PC-3 (cell line): ENCODE data around the gene GIPC2. TPM values are rescaled to one million over a fixed set of nuclear protein-coding genes. Genes with fewer than 3 reads are reported as not detected.

Experiments
- ATAC-seq: fragments of 200-7000 bp; cut with Tn5 transposase; 2 replicates; pipeline ENCODE4 v1.9.1; 2020; ENCODE audit warnings: mild to moderate bottlenecking, moderate library complexity
- BruUV-seq: library from RNA; stranded (reverse); fragments of 400-500 nt; replicated peaks from 2 replicates; lab custom pipeline; 2021; lab: Mats Ljungman, UMichigan
- CTCF ChIA-PET: fragments of 300-600 bp; sonication (Branson Sonifier 250); formaldehyde crosslinking; loops from one replicate; lab custom pipeline; 2022; ENCODE audit warnings: antibody characterized with exemption; lab: Charles Lee
- POLR2A ChIA-PET: fragments of 300-600 bp; sonication (Branson Sonifier 250); formaldehyde crosslinking; loops from one replicate; lab custom pipeline; 2022; ENCODE audit warnings: antibody characterized with exemption; ENCODE audit not compliant: unreplicated experiment; lab: Charles Lee
- DNase-seq: peaks from one replicate; pipeline ENCODE4 v3.0.0-alpha.2; 2015
- H2AFZ ChIP-seq: fragments of 300-600 bp; sonication (generic); 2 replicates; pipeline ENCODE4 v1.6.0; 2016; ENCODE audit warnings: antibody characterized with exemption, low read length
- H3F3A ChIP-seq: fragments of 300-600 bp; sonication (generic); one replicate; pipeline ENCODE4 v1.6.0; 2017; ENCODE audit warnings: antibody characterized with exemption, low read length, control low read depth, mild to moderate bottlenecking; ENCODE audit not compliant: unreplicated experiment
- H3K27ac ChIP-seq: fragments of 300-600 bp; sonication (generic); 2 replicates; pipeline ENCODE4 v1.5.1; 2016; ENCODE audit warnings: mild to moderate bottlenecking, low read length
- H3K27me3 ChIP-seq: fragments of 300-600 bp; sonication (generic); 2 replicates; pipeline ENCODE4 v1.6.1; 2016; ENCODE audit warnings: low read length, mixed read lengths
- H3K36me3 ChIP-seq: fragments of 300-600 bp; sonication (generic); 2 replicates; pipeline ENCODE4 v1.6.1; 2016; ENCODE audit warnings: low read depth, mixed run types, low read length, mixed read lengths
- H3K4me1 ChIP-seq: fragments of 300-600 bp; sonication (generic); 2 replicates; pipeline ENCODE4 v1.5.1; 2016; ENCODE audit warnings: low read length; ENCODE audit not compliant: insufficient read depth
- H3K4me2 ChIP-seq: fragments of 300-600 bp; sonication (generic); 2 replicates; pipeline ENCODE4 v1.6.0; 2016; ENCODE audit warnings: low read length
- H3K4me3 ChIP-seq: fragments of 300-600 bp; sonication (generic); 2 replicates; pipeline ENCODE4 v1.5.1; 2016; ENCODE audit warnings: mild to moderate bottlenecking, low read length, mixed read lengths
- H3K79me2 ChIP-seq: fragments of 300-600 bp; sonication (generic); 2 replicates; pipeline ENCODE4 v1.6.1; 2017; ENCODE audit warnings: low read length, mixed read lengths
- H3K9ac ChIP-seq: fragments of 300-600 bp; sonication (generic); 2 replicates; pipeline ENCODE4 v1.6.0; 2016; ENCODE audit warnings: mild to moderate bottlenecking, low read length
- H3K9me2 ChIP-seq: fragments of 300-600 bp; sonication (generic); replicated peaks from 2 replicates; pipeline ENCODE4 v1.6.1; 2016; ENCODE audit warnings: mixed run types, low read length, mixed read lengths
- H3K9me3 ChIP-seq: fragments of 300-600 bp; sonication (generic); 2 replicates; pipeline ENCODE4 v1.6.1; 2016; ENCODE audit warnings: low read length, mixed read lengths
- H4K20me1 ChIP-seq: fragments of 300-600 bp; sonication (generic); 2 replicates; pipeline ENCODE4 v1.6.1; 2016; ENCODE audit warnings: low read length, mixed read lengths
- EZH2 ChIP-seq: fragments of 300-600 bp; sonication (generic); IDR thresholded peaks from one replicate; pipeline ENCODE4 v1.6.1; 2017; ENCODE audit warnings: antibody characterized with exemption, mild to moderate bottlenecking, low read length; ENCODE audit not compliant: unreplicated experiment
- EZH2phosphoT487 ChIP-seq: fragments of 300-600 bp; sonication (generic); IDR thresholded peaks from 2 replicates; pipeline ENCODE4 v1.6.1; 2018; ENCODE audit warnings: mild to moderate bottlenecking, antibody characterized with exemption, low read length, borderline replicate concordance
- intact Hi-C: fragments of 100-400 bp; cut with micrococcal nuclease; formaldehyde crosslinking; loops from 2 replicates; pipeline ENCODE4 v1.9.0; 2023
- total RNA-seq: library from RNA; depleted of rRNA; stranded (reverse); fragments of >200 nt; gene quantifications from 2 replicates; pipeline ENCODE4 v1.2.3, GENCODE V29; 2014
- TF ChIP-seq, protein P1 (sequence below): fragments of 300-600 bp; sonication (generic); conservative IDR thresholded peaks from 2 replicates; pipeline ENCODE4 v1.5.1; 2017; ENCODE audit warnings: antibody characterized with exemption, low read depth, mild to moderate bottlenecking, low read length

GIPC2 gene
- total RNA-seq, 1 experiment from 2014 or later = not detected

DNA sequence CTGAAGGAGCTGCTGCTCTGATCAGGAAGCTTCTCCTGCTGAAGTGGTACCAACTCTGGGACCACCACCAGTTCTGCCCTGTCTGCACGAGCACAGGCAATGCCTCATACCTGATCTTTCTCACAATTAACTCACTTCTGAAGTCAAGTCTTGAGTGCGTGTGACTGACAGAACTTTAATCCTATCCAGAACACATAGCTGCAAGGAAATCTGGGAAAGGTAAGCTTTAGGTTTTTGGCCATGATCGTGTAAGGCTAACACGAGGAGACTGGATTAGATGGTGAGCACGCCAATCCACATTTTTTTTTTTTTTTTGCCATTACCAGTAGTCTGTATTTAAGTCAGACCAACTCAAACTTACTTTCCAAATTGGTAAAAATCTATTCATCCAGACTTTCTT, 101.3 kb downstream of the GIPC2 start:
- DNase-seq (no peak), ATAC-seq (no peak)
- BruUV-seq = no TSS peak
- Histone ChIP-seq H3K79me2 (no peaks in the 10 kb centered on the region), H2AFZ (no peak overlapping the region), H3K9me2 (no peaks in the 10 kb centered on the region), H3K4me3 (no peak overlapping the region), H3K9me3 (no peaks in the 10 kb centered on the region), H3K9ac (no peak overlapping the region), H4K20me1 (no peaks in the 10 kb centered on the region), H3K4me2 (no peak overlapping the region), H3K27ac (no peak overlapping the region), H3F3A (no peaks in the 10 kb centered on the region), H3K36me3 (no peaks in the 10 kb centered on the region), H3K27me3 (no peaks in the 10 kb centered on the region), H3K4me1 (peaks cover 35% of the 10 kb centered on the region)
- POLR2A ChIA-PET = no interaction called here
- CTCF ChIA-PET = no interaction called here
- intact Hi-C loops = no loop called here
- TF ChIP-seq EZH2 (no peak), EZH2phosphoT487 (no peak)
- TF ChIP-seq, protein P1, sequence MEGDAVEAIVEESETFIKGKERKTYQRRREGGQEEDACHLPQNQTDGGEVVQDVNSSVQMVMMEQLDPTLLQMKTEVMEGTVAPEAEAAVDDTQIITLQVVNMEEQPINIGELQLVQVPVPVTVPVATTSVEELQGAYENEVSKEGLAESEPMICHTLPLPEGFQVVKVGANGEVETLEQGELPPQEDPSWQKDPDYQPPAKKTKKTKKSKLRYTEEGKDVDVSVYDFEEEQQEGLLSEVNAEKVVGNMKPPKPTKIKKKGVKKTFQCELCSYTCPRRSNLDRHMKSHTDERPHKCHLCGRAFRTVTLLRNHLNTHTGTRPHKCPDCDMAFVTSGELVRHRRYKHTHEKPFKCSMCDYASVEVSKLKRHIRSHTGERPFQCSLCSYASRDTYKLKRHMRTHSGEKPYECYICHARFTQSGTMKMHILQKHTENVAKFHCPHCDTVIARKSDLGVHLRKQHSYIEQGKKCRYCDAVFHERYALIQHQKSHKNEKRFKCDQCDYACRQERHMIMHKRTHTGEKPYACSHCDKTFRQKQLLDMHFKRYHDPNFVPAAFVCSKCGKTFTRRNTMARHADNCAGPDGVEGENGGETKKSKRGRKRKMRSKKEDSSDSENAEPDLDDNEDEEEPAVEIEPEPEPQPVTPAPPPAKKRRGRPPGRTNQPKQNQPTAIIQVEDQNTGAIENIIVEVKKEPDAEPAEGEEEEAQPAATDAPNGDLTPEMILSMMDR = no peak

DNA sequence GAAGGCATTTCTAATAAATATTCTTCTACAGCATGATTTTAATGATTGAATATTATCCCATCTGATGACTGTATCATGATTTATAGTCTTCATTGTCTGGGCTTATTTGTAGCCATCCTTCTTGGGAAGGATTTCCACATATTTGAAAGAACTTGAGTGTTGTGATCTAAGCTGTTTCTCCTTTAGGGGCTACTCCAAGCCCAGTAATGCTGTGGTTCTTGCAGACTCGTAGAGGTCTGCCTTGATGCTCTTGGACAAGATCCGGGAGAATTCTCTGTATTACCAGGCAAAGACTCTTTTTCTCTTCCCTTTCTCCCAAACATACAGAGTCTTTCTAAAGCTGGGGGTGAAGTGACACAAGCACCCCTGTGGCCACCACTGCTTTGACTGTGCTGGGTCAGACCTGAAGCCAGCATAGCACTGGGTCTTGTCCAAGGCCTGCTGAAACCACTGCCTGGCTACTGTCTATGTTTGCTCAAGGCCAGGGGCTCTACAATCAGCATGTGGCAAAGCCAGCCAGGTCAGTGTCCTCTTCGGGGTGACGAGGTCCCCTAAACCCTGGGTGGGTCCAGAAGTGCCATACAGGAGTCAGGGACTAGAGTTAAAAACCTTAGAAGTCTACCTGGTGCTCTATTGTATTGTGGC, 107.4 kb downstream of the GIPC2 start:
- H3K4me3 ChIP-seq = no peak overlapping the region
- H3K9me3 ChIP-seq = no peaks in the 10 kb centered on the region
- H3K9ac ChIP-seq = no peak overlapping the region
- CTCF ChIA-PET = no interaction called here
- TF ChIP-seq EZH2 (no peak), EZH2phosphoT487 (no peak)
- TF ChIP-seq, protein P1 = no peak
- H2AFZ ChIP-seq = no peak overlapping the region
- no TSS peak for BruUV-seq
- no peak overlapping the region for H3K4me2 ChIP-seq
- intact Hi-C loops = no loop called here
- POLR2A ChIA-PET = no interaction called here
- no peak for DNase-seq
- no peaks in the 10 kb centered on the region for H4K20me1 ChIP-seq
- H3K27me3 ChIP-seq = no peaks in the 10 kb centered on the region
- H3K4me1 ChIP-seq = peaks cover 7% of the 10 kb centered on the region
- H3K36me3 ChIP-seq = no peaks in the 10 kb centered on the region
- H3K9me2 ChIP-seq = no peaks in the 10 kb centered on the region
- no peaks in the 10 kb centered on the region for H3K79me2 ChIP-seq
- no peaks in the 10 kb centered on the region for H3F3A ChIP-seq
- ATAC-seq = no peak
- no peak overlapping the region for H3K27ac ChIP-seq

DNA sequence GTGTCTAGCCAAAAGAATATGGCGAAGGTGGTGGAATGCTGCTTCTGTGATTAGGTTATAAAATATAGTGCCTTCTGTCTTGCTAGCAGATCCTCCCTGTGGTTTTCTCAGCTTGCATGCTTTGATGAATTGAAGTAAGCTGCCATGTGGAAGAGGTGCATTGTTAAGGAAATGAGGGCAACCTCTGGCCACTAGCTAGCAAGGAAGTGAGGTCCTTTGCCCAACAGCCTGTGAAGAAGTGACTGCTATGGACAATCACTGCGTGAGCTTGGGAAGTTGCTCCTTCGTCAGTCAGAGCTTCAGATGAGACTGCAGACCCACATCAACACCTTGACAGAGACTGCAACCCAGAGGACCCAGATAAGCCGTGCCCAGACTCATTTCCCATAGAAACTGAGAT, 109.4 kb downstream of the GIPC2 start:
- Histone ChIP-seq H3K27me3 (no peaks in the 10 kb centered on the region), H3K79me2 (no peaks in the 10 kb centered on the region), H3K9me3 (no peaks in the 10 kb centered on the region), H3K9ac (no peak overlapping the region), H3K4me3 (no peak overlapping the region), H3K9me2 (no peaks in the 10 kb centered on the region), H3F3A (no peaks in the 10 kb centered on the region), H2AFZ (no peak overlapping the region), H3K36me3 (no peaks in the 10 kb centered on the region), H3K4me2 (no peak overlapping the region), H3K27ac (no peak overlapping the region), H3K4me1 (peaks cover 7% of the 10 kb centered on the region), H4K20me1 (no peaks in the 10 kb centered on the region)
- ATAC-seq (no peak), DNase-seq (no peak)
- TF ChIP-seq, protein P1 = no peak
- TF ChIP-seq EZH2phosphoT487 (no peak), EZH2 (no peak)
- no TSS peak for BruUV-seq
- intact Hi-C loops = no loop called here
- ChIA-PET CTCF (no interaction called here), POLR2A (no interaction called here)
